Heart right ventricle (tissue), 16 donors: ENCODE results near the gene KCNJ14. TPM values are rescaled to one million over a fixed set of nuclear protein-coding genes. Genes with fewer than 3 reads are reported as not detected.

Source experiments
- ATAC-seq, 8 donors: fragments of 200-7000 bp; cut with Tn5 transposase; one replicate each; pipeline ENCODE4 v1.9.1; 2020; ENCODE audit warnings: mild to moderate bottlenecking in 8 of 8, moderate library complexity in 8 of 8, moderate number of reproducible peaks in 1 of 8
- DNase-seq, 2 donors: peaks; one replicate each; pipeline ENCODE4 v3.0.0-alpha.2; 2020
- H3K27ac ChIP-seq, 10 donors: fragments of 200-600 bp; sonication (generic) in 2 of 10; one replicate each; pipeline versions ENCODE4 v1.5.0 to v1.8.0; 2020 to 2022; ENCODE audit warnings: mild to moderate bottlenecking in 3 of 10
- H3K27me3 ChIP-seq, 7 donors: fragments of 200-600 bp; one replicate each; pipeline ENCODE4 v1.8.0; 2021 to 2022; ENCODE audit warnings: mild to moderate bottlenecking in 2 of 7
- H3K36me3 ChIP-seq, 9 donors: fragments of 200-600 bp; sonication (generic) in 1 of 9; one replicate each; pipeline versions ENCODE4 v1.5.0 to v1.8.0; 2020 to 2022; ENCODE audit warnings: mild to moderate bottlenecking in 2 of 9
- H3K4me1 ChIP-seq, 9 donors: fragments of 200-600 bp; sonication (generic) in 1 of 9; one replicate each; pipeline versions ENCODE4 v1.5.0 to v1.8.0; 2020 to 2022; ENCODE audit warnings: mild to moderate bottlenecking in 4 of 9
- H3K4me3 ChIP-seq, 10 donors: fragments of 200-600 bp; sonication (generic) in 2 of 10; one replicate each; pipeline versions ENCODE4 v1.5.0 to v1.8.0; 2020 to 2022; ENCODE audit warnings: mild to moderate bottlenecking in 7 of 10, moderate library complexity in 2 of 10
- H3K9me3 ChIP-seq, 11 donors: fragments of 200-600 bp in 10 of 11; sonication (generic) in 2 of 11; one replicate each; pipeline versions ENCODE4 v1.5.0 to v1.8.0; 2013 to 2022; ENCODE audit warnings: mild to moderate bottlenecking in 2 of 11, control low read depth in 1 of 11, moderate library complexity in 1 of 11
- CTCF ChIP-seq, 9 donors: fragments of 200-600 bp; sonication (generic) in 2 of 9; IDR thresholded peaks; one replicate each; pipeline versions ENCODE4 v1.5.0 to v1.8.0; 2021 to 2022; ENCODE audit warnings: antibody characterized with exemption in 9 of 9, mild to moderate bottlenecking in 5 of 9, moderate library complexity in 1 of 9
- WGBS, 2 donors: extraction: QIAGEN DNeasy Blood & Tissue Kit; methylation state at CpG; one replicate each; pipeline ENCODE4 v1.1.7; 2013; ENCODE audit warnings: inconsistent platforms in 1 of 2; 5-methylcytosine and 5-hydroxymethylcytosine counted together
- intact Hi-C, 10 donors: fragments of 100-400 bp; cut with DNase I; formaldehyde crosslinking; loops; one replicate each; pipeline versions ENCODE4 v1.11.1 to v1.14.2; 2022
- polyA plus RNA-seq, 2 donors: library from polyadenylated mRNA; stranded (reverse); fragments of 200-250 nt; gene quantifications; one replicate each; pipeline ENCODE4 v1.2.3, GENCODE V29; 2013
- total RNA-seq, 10 donors: library from RNA; stranded (reverse); fragmentation: NEBNext Ultra II Directional in 3 of 10; extraction: Animal tissue kit (Norgen Biotek cat#: 25700) in 3 of 10; gene quantifications; one replicate each; pipeline versions ENCODE4 v1.2.1 to v1.2.4, GENCODE V29; 2021 to 2023
- donor health status: Arrhythmogenic right ventricular cardiomyopathy.
- donor health status: ischemic (EF 13 %, LVEDD 7.1; RV severe dilation, severe dysfunction).
- donor health status: healthy with polysubstance abuse.
- donor health status: DM: no; HTN: yes; CAD: no.
- donor health status: DM: no; HTN: no; CAD: no.
- donor health status: ischemic (EF 25% LVEDD 6.9; RV normal size, moderate dysfunction).
- donor health status: ischemic (EF 25% LVEDD 5.7; RV mildly dilated, moderate dysfunction).
- donor health status: healthy.
- donor health status: DM: yes; HTN: yes; CAD: no.
- donor health status: Ischemic cardiomyopathy.
- donor health status: ischemic (EF 35%, LVEDD 5.7; RV mildly dilated, moderate dysfunction).
- donor health status: nonischemic (EF 11% LVEDD 7.7; RV severe dilation, severe dysfunction).
- donor health status: DM: yes; HTN: yes; CAD: no.
- donor health status: PGD.
- donor health status: ischemic (EF 29% LVEDD 5.4; RV normal size, mild dysfunction).
- donor health status: nonischemic (EF 23%, LVEDD 6.1; RV moderate dilation, normal function).

KCNJ14 gene
- total and polyA plus RNA-seq, 12 donors, result 0.13 to 0.52 (median 0.30) TPM

- peaks cover 0 to 27% (median 12%) of the 10 kb centered on the region in 9 donors for H3K4me1 ChIP-seq
- intact Hi-C loops, result loop anchor here in 3 of 10 donors (2.0 to 5.0 kb wide), 2 partner anchors 64 to 72 kb away; no protein-coding TSS in a partner anchor
Measured at GRCh38 chr19:48510421-48511268, 55.3 kb downstream of the KCNJ14 start.

DNA sequence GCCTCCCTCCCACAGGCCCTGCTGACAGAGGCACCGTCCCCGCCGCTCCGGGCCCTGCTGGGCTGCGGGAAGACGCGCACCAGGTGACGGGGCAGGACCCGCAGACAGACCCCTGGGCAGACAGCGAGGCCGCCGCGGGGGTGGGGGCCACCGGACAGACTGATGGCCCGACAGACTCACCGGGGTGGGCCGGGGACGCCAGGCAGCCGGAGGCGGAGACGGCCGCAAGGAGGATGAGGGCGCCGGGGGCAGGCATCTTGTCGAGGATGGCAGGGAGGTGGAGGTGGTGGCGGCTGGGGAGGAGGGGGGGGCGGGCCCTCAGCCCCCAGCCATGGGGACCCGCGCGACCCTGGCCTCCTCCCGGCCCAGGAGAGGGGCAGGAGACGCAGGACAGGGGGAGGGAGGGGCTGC lies 56.0 kb downstream of the KCNJ14 start:
- intact Hi-C loops, result loop anchor here in 3 of 10 donors (2.0 to 5.0 kb wide), 2 partner anchors 63 to 71 kb away; no protein-coding TSS in a partner anchor
- no peak for TF ChIP-seq CTCF (IDR thresholded peaks at IDR 0.05)
- H3K36me3 ChIP-seq, result no peaks in the 10 kb centered on the region
- no peak overlapping the region for H3K27ac ChIP-seq
- peak overlapping the region in 6 of 10 donors; percentile 3 to 37 (median 26) for H3K4me3 ChIP-seq
- H3K4me1 ChIP-seq, result peaks cover 0 to 27% (median 12%) of the 10 kb centered on the region in 9 donors
- ATAC-seq, result no peak
- H3K9me3 ChIP-seq, result no peaks in the 10 kb centered on the region
- peaks cover 4 to 48% (median 35%) of the 10 kb centered on the region in 7 donors for H3K27me3 ChIP-seq
- WGBS, 2 donors, result 1 to 2% methylated on average over 30 to 31 of the region's 32 CpGs
- DNase-seq, result no peak

More at GRCh38 chr19:48510421-48511268, 55.3 kb downstream of the KCNJ14 start:
- Histone ChIP-seq H3K27ac (no peak overlapping the region), H3K36me3 (no peaks in the 10 kb centered on the region), H3K27me3 (peaks cover 4 to 48% (median 35%) of the 10 kb centered on the region in 7 donors), H3K4me3 (peak overlapping the region in 8 of 10 donors; percentile 17 to 37 (median 26)), H3K9me3 (no peaks in the 10 kb centered on the region)
- TF ChIP-seq CTCF (IDR thresholded peaks at IDR 0.05), result no peak
- ATAC-seq (peak; percentile 75 to 89 (median 81)), DNase-seq (peak; percentile 60 to 79)
- 11 to 12% methylated on average over 24 of the region's 24 CpGs for WGBS, 2 donors

GRCh38 chr19:48511800-48512503 lies 56.6 kb downstream of the KCNJ14 start, which contains the start of gene LMTK3:
Gene LMTK3, minus strand, starts transcription at chr19:48511835. Its CDS starts 259 bp downstream, at chr19:48511576.
- Histone ChIP-seq H3K27ac (no peak within 1 kb of the TSS), H3K27me3 (peaks cover 4 to 48% (median 35%) of the 10 kb centered on the region in 7 donors), H3K36me3 (no peaks in the 10 kb centered on the region), H3K4me3 (peak within 1 kb of the TSS in 8 of 10 donors; percentile 17 to 37 (median 26)), H3K9me3 (no peaks in the 10 kb centered on the region), H3K4me1 (peaks cover 0 to 27% (median 12%) of the 10 kb centered on the region in 9 donors)
- WGBS, 2 donors, result 10 to 11% methylated on average over 32 of the region's 32 CpGs
- DNase-seq (no peak), ATAC-seq (no peak)
- intact Hi-C loops, result loop anchor here in 3 of 10 donors (2.0 to 5.0 kb wide), 2 partner anchors 63 to 70 kb away; no protein-coding TSS in a partner anchor
- no peak for TF ChIP-seq CTCF (IDR thresholded peaks at IDR 0.05)
